Nephron progenitor cell (in vitro differentiated cells): ENCODE measurements around the gene ALG5.

Source experiments
- DNase-seq: peaks from one replicate; pipeline ENCODE4 v3.0.0; 2021
- H3K27ac Mint-ChIP-seq: 2 replicates; pipeline ENCODE4 v1.8.0; 2021; ENCODE audit warnings: mild to moderate bottlenecking, moderate library complexity, mixed read lengths
- H3K27me3 Mint-ChIP-seq: 2 replicates; pipeline ENCODE4 v1.8.0; 2021; ENCODE audit warnings: mild to moderate bottlenecking, low read depth, mixed read lengths; ENCODE audit not compliant: poor library complexity
- H3K36me3 Mint-ChIP-seq: 2 replicates; pipeline ENCODE4 v1.8.0; 2021; ENCODE audit warnings: low read depth, mixed read lengths
- H3K4me1 Mint-ChIP-seq: 2 replicates; pipeline ENCODE4 v1.8.0; 2021; ENCODE audit warnings: mixed read lengths
- H3K4me3 Mint-ChIP-seq: 2 replicates; pipeline ENCODE4 v1.8.0; 2021; ENCODE audit warnings: mild to moderate bottlenecking, moderate library complexity, mixed read lengths
- H3K9me3 Mint-ChIP-seq: 2 replicates; pipeline ENCODE4 v1.8.0; 2021; ENCODE audit warnings: mild to moderate bottlenecking, moderate library complexity, mixed read lengths
- CTCF ChIP-seq: fragments of 200-600 bp; sonication (generic); IDR thresholded peaks from 2 replicates; pipeline ENCODE4 v1.5.0; 2021; ENCODE audit warnings: antibody characterized with exemption

Gene ALG5

GRCh38 chr13:36999054-36999714 is at the start of gene ALG5:
Gene ALG5, minus strand, starts transcription at chr13:36999340. Its CDS starts 40 bp downstream, at chr13:36999300.
- peak; percentile 95 for TF ChIP-seq CTCF
- peak; percentile 93 for DNase-seq
- Mint-ChIP-seq H3K9me3 (no peaks in the 10 kb centered on the region), H3K36me3 (peaks cover 16% of the 10 kb centered on the region), H3K27ac (peak within 1 kb of the TSS; percentile 100), H3K4me1 (peaks cover 33% of the 10 kb centered on the region), H3K4me3 (peak within 1 kb of the TSS; percentile 100), H3K27me3 (peaks cover 6% of the 10 kb centered on the region)

GRCh38 chr13:37047846-37048245 is 48.7 kb upstream of the ALG5 start:
- H3K4me1 Mint-ChIP-seq = peaks cover 5% of the 10 kb centered on the region
- no peak overlapping the region for H3K4me3 Mint-ChIP-seq
- no peaks in the 10 kb centered on the region for H3K27me3 Mint-ChIP-seq
- no peak overlapping the region for H3K27ac Mint-ChIP-seq
- DNase-seq = no peak
- peaks cover 4% of the 10 kb centered on the region for H3K9me3 Mint-ChIP-seq
- TF ChIP-seq CTCF = no peak
- H3K36me3 Mint-ChIP-seq = peaks cover 36% of the 10 kb centered on the region

- no peak for DNase-seq
- no peak for TF ChIP-seq CTCF
- Mint-ChIP-seq H3K4me3 (no peak overlapping the region), H3K27me3 (no peaks in the 10 kb centered on the region), H3K9me3 (no peaks in the 10 kb centered on the region), H3K36me3 (peaks cover 36% of the 10 kb centered on the region), H3K27ac (no peak overlapping the region), H3K4me1 (peaks cover 5% of the 10 kb centered on the region)
Measured at GRCh38 chr13:37047032-37047431, 47.9 kb upstream of the ALG5 start.

GRCh38 chr13:37046062-37046461 is 46.9 kb upstream of the ALG5 start:
- H3K27me3 Mint-ChIP-seq = no peaks in the 10 kb centered on the region
- H3K9me3 Mint-ChIP-seq = no peaks in the 10 kb centered on the region
- H3K4me1 Mint-ChIP-seq = peaks cover 5% of the 10 kb centered on the region
- H3K36me3 Mint-ChIP-seq = peaks cover 31% of the 10 kb centered on the region
- no peak overlapping the region for H3K4me3 Mint-ChIP-seq
- TF ChIP-seq CTCF = no peak
- no peak for DNase-seq
- no peak overlapping the region for H3K27ac Mint-ChIP-seq

GRCh38 chr13:37040789-37041188 is 41.6 kb upstream of the ALG5 start:
- Mint-ChIP-seq H3K27ac (no peak overlapping the region), H3K36me3 (peaks cover 66% of the 10 kb centered on the region), H3K9me3 (peaks cover 2% of the 10 kb centered on the region), H3K4me1 (no peaks in the 10 kb centered on the region), H3K4me3 (no peak overlapping the region), H3K27me3 (no peaks in the 10 kb centered on the region)
- TF ChIP-seq CTCF = no peak
- no peak for DNase-seq

- no peak for DNase-seq
- TF ChIP-seq CTCF = no peak
- no peaks in the 10 kb centered on the region for H3K27me3 Mint-ChIP-seq
Measured at GRCh38 chr13:37039896-37040295, 40.8 kb upstream of the ALG5 start.

More at GRCh38 chr13:37039896-37040295, 40.8 kb upstream of the ALG5 start:
- Mint-ChIP-seq H3K4me1 (no peaks in the 10 kb centered on the region), H3K27ac (no peak overlapping the region), H3K9me3 (peaks cover 8% of the 10 kb centered on the region), H3K36me3 (peaks cover 75% of the 10 kb centered on the region), H3K4me3 (no peak overlapping the region)
